Measurements from ENCODE around the gene DIP2C. TPM values are rescaled to one million over a fixed set of nuclear protein-coding genes. Genes with fewer than 3 reads are reported as not detected.

The DIP2C gene
- total RNA-seq, 3 donors from 2014 or later = 17.1 to 48.2 (median 20.3) TPM

- H3K4me3 ChIP-seq = no peak overlapping the region
- no peak overlapping the region for H3K27ac ChIP-seq
- DNase-seq (ENCODE audit: low spot score in 2 of 2) = no peak
- no peaks in the 10 kb centered on the region for H3K27me3 ChIP-seq
- H3K4me1 ChIP-seq = no peaks in the 10 kb centered on the region
- peaks cover 4% of the 10 kb centered on the region for H3K36me3 ChIP-seq
- no peaks in the 10 kb centered on the region for H3K9me3 ChIP-seq
- TF ChIP-seq POLR2AphosphoS5 (IDR thresholded peaks at IDR 0.05) = no peak
- no peak for TF ChIP-seq POLR2A (IDR thresholded peaks at IDR 0.05)
- TF ChIP-seq, protein P1, sequence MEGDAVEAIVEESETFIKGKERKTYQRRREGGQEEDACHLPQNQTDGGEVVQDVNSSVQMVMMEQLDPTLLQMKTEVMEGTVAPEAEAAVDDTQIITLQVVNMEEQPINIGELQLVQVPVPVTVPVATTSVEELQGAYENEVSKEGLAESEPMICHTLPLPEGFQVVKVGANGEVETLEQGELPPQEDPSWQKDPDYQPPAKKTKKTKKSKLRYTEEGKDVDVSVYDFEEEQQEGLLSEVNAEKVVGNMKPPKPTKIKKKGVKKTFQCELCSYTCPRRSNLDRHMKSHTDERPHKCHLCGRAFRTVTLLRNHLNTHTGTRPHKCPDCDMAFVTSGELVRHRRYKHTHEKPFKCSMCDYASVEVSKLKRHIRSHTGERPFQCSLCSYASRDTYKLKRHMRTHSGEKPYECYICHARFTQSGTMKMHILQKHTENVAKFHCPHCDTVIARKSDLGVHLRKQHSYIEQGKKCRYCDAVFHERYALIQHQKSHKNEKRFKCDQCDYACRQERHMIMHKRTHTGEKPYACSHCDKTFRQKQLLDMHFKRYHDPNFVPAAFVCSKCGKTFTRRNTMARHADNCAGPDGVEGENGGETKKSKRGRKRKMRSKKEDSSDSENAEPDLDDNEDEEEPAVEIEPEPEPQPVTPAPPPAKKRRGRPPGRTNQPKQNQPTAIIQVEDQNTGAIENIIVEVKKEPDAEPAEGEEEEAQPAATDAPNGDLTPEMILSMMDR (IDR thresholded peaks at IDR 0.05) = no peak
- intact Hi-C loops (cut with DNase I; ENCODE audit: low total_unique reads) = no loop called here
Measured at GRCh38 chr10:287026-287709, 402.3 kb downstream of the DIP2C start.

- no peak for DNase-seq (ENCODE audit: low spot score in 2 of 2)
- H3K36me3 ChIP-seq = peaks cover 4% of the 10 kb centered on the region
- no peak overlapping the region for H3K27ac ChIP-seq
- intact Hi-C loops (cut with DNase I; ENCODE audit: low total_unique reads) = no loop called here
- TF ChIP-seq POLR2A (IDR thresholded peaks at IDR 0.05) = no peak
- no peak for TF ChIP-seq POLR2AphosphoS5 (IDR thresholded peaks at IDR 0.05)
- TF ChIP-seq, protein P1 (IDR thresholded peaks at IDR 0.05) = no peak
- no peaks in the 10 kb centered on the region for H3K27me3 ChIP-seq
- no peaks in the 10 kb centered on the region for H3K9me3 ChIP-seq
- H3K4me3 ChIP-seq = no peak overlapping the region
- no peaks in the 10 kb centered on the region for H3K4me1 ChIP-seq
Measured at GRCh38 chr10:285216-285615, 404.3 kb downstream of the DIP2C start.

GRCh38 chr10:283916-284356, 405.5 kb downstream of the DIP2C start:
- no peak for DNase-seq (ENCODE audit: low spot score in 2 of 2)
- H3K4me1 ChIP-seq = no peaks in the 10 kb centered on the region
- no peaks in the 10 kb centered on the region for H3K27me3 ChIP-seq
- H3K27ac ChIP-seq = no peak overlapping the region
- intact Hi-C loops (cut with DNase I; ENCODE audit: low total_unique reads) = no loop called here
- no peaks in the 10 kb centered on the region for H3K9me3 ChIP-seq
- peaks cover 4% of the 10 kb centered on the region for H3K36me3 ChIP-seq
- no peak overlapping the region for H3K4me3 ChIP-seq
- TF ChIP-seq POLR2AphosphoS5 (IDR thresholded peaks at IDR 0.05) = no peak
- TF ChIP-seq, protein P1 (IDR thresholded peaks at IDR 0.05) = no peak
- no peak for TF ChIP-seq POLR2A (IDR thresholded peaks at IDR 0.05)

DNA sequence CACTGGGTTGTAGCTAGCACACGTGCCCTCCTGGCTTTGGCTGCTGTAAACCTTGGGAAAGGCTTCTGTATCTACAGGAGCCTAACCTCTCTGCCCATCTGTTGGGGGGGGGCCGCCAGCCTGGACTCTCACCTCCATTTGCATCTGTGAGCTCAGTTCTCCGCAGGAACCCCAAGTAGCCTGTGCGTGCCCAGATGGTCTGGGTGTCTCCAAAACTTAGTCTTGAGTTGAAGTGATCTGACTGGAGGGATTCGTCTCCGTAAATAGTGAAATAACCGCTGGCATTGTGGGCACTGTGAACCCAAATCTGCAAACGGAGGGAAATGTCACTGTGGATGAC, 406.4 kb downstream of the DIP2C start:
- Histone ChIP-seq H3K4me3 (no peak overlapping the region), H3K27me3 (no peaks in the 10 kb centered on the region), H3K27ac (no peak overlapping the region), H3K9me3 (no peaks in the 10 kb centered on the region), H3K36me3 (peaks cover 4% of the 10 kb centered on the region), H3K4me1 (no peaks in the 10 kb centered on the region)
- intact Hi-C loops (cut with DNase I; ENCODE audit: low total_unique reads) = no loop called here
- no peak for TF ChIP-seq POLR2AphosphoS5 (IDR thresholded peaks at IDR 0.05)
- TF ChIP-seq, protein P1 (IDR thresholded peaks at IDR 0.05) = no peak
- TF ChIP-seq POLR2A (IDR thresholded peaks at IDR 0.05) = no peak
- DNase-seq (ENCODE audit: low spot score in 2 of 2) = no peak

DNA sequence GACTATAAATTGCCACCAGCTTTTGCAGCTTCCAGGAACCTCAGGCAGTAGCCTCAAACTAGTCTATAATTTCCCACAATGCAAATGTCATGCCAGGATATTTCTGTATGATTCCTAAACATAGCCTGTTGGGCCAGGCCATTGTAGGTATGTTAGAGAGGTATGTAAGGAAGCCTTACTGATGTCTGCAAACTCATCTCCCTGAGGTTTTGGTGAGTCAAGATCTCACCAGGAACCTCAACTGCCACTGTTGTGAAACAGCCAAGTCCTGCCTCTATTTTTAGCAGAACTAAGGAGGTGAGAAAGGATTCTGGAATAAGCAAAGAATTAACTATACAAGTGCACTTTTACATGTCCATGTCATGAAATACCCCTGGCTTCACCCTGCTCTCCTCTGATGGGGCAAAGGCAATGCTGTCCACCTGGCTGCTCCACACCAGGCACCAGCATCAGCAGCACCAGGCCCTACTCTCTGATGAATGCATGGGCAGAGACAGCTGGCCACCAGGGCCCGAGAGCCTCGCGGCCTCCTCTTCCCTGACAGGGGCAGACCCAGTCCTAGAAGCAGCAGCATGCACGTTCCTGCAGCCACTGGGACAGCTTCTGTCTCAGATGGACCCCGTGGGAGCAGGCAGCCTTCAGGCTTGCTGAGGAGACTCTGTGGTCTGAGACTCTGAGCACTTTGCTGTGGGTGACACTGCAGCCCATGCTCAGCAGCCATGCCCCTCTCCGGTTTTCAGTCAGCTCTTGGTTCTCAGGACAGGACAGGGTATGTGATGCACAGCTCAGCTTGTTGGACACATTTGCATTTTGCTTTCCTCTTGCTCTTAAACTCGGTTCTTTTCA, 407.0 kb downstream of the DIP2C start:
- peaks cover 4% of the 10 kb centered on the region for H3K36me3 ChIP-seq
- H3K4me3 ChIP-seq = no peak overlapping the region
- TF ChIP-seq, protein P1 (IDR thresholded peaks at IDR 0.05) = no peak
- no peak for TF ChIP-seq POLR2AphosphoS5 (IDR thresholded peaks at IDR 0.05)
- no peak for TF ChIP-seq POLR2A (IDR thresholded peaks at IDR 0.05)
- intact Hi-C loops (cut with DNase I; ENCODE audit: low total_unique reads) = no loop called here
- no peaks in the 10 kb centered on the region for H3K27me3 ChIP-seq
- no peak for DNase-seq (ENCODE audit: low spot score in 2 of 2)
- no peaks in the 10 kb centered on the region for H3K9me3 ChIP-seq
- H3K4me1 ChIP-seq = no peaks in the 10 kb centered on the region
- no peak overlapping the region for H3K27ac ChIP-seq
